Mucosa of descending colon (tissue), 3 donors: ENCODE results near the gene MAGEB10. TPM values are rescaled to one million over a fixed set of nuclear protein-coding genes. Genes with fewer than 3 reads are reported as not detected.

ENCODE experiments used
- ATAC-seq: fragments of 200-7000 bp; cut with Tn5 transposase; one replicate; pipeline ENCODE4 v1.9.1; 2020; ENCODE audit warnings: mild to moderate bottlenecking, moderate library complexity
- DNase-seq, 3 donors: peaks; one replicate each; pipeline ENCODE4 v3.0.0-alpha.2; 2020
- H3K36me3 ChIP-seq: fragments of 200-600 bp; one replicate; pipeline ENCODE4 v1.8.0; 2021; ENCODE audit warnings: low read depth, mild to moderate bottlenecking
- H3K4me1 ChIP-seq: fragments of 200-600 bp; one replicate; pipeline ENCODE4 v1.8.0; 2021; ENCODE audit warnings: low read depth, mild to moderate bottlenecking
- H3K4me3 ChIP-seq: fragments of 200-600 bp; one replicate; pipeline ENCODE4 v1.8.0; 2021; ENCODE audit warnings: mild to moderate bottlenecking
- H3K9me3 ChIP-seq: fragments of 200-600 bp; one replicate; pipeline ENCODE4 v1.8.0; 2021; ENCODE audit warnings: mild to moderate bottlenecking
- CTCF ChIP-seq: fragments of 200-600 bp; IDR thresholded peaks from one replicate; pipeline ENCODE4 v1.8.0; 2022; ENCODE audit warnings: antibody characterized with exemption, mild to moderate bottlenecking
- intact Hi-C, 2 donors: fragments of 100-400 bp; cut with DNase I in 1 of 2; cut with micrococcal nuclease in 1 of 2; formaldehyde crosslinking; loops; one replicate each; pipeline versions ENCODE4 v1.11.0 to v1.11.1; 2022; cut with DNase I, micrococcal nuclease
- long read RNA-seq, 2 donors: library from polyadenylated mRNA; unstranded; transcript quantifications; one replicate each; pipeline ENCODE4 v2.0.0, GENCODE V29; 2019 to 2021
- total RNA-seq, 3 donors: library from RNA; stranded (reverse); fragmentation: NEBNext Ultra II Directional in 2 of 3; extraction: Animal tissue kit (Norgen Biotek cat#: 25700) in 2 of 3; gene quantifications; one replicate each; pipeline versions ENCODE4 v1.2.1 to v1.2.4, GENCODE V29; 2021 to 2023
- donor health status: DM: no; HTN: no; CAD: no; lungs with moderate emphysema.
- donor health status: DM: no; HTN: no; CAD: no.
- donor health status: DM: no; HTN: yes; CAD: no.

Gene MAGEB10
- total RNA-seq, result not detected
- long read RNA-seq, donor 1, result 0 reads
- long read RNA-seq, donor 2, result 0 reads

GRCh38 chrX:27807690-27808089 lies at the start of gene MAGEB10:
Gene MAGEB10, plus strand, starts transcription at chrX:27807990. Its CDS starts 13,317 bp downstream, at chrX:27821307.
- Histone ChIP-seq H3K4me1 (no peaks in the 10 kb centered on the region), H3K36me3 (no peaks in the 10 kb centered on the region), H3K9me3 (no peaks in the 10 kb centered on the region), H3K4me3 (no peak within 1 kb of the TSS)
- TF ChIP-seq CTCF, result no peak
- intact Hi-C loops, result no loop called here
- DNase-seq (no peak), ATAC-seq (no peak)

GRCh38 chrX:27765718-27766117 lies 42.1 kb upstream of the MAGEB10 start:
- Histone ChIP-seq H3K4me1 (no peaks in the 10 kb centered on the region), H3K9me3 (no peaks in the 10 kb centered on the region), H3K36me3 (no peaks in the 10 kb centered on the region), H3K4me3 (no peak overlapping the region)
- no peak for TF ChIP-seq CTCF
- intact Hi-C loops, result no loop called here
- DNase-seq (no peak), ATAC-seq (no peak)

GRCh38 chrX:27767387-27767786 lies 40.4 kb upstream of the MAGEB10 start:
- Histone ChIP-seq H3K9me3 (no peaks in the 10 kb centered on the region), H3K36me3 (no peaks in the 10 kb centered on the region), H3K4me3 (no peak overlapping the region), H3K4me1 (no peaks in the 10 kb centered on the region)
- ATAC-seq (no peak), DNase-seq (no peak)
- TF ChIP-seq CTCF, result no peak
- intact Hi-C loops, result no loop called here

GRCh38 chrX:27775984-27776383 lies 31.8 kb upstream of the MAGEB10 start:
- Histone ChIP-seq H3K4me1 (no peaks in the 10 kb centered on the region), H3K36me3 (no peaks in the 10 kb centered on the region), H3K4me3 (no peak overlapping the region), H3K9me3 (no peaks in the 10 kb centered on the region)
- DNase-seq (no peak), ATAC-seq (no peak)
- no peak for TF ChIP-seq CTCF
- intact Hi-C loops, result no loop called here

- intact Hi-C loops, result no loop called here
- ATAC-seq (no peak), DNase-seq (no peak)
- no peaks in the 10 kb centered on the region for H3K36me3 ChIP-seq
- H3K4me1 ChIP-seq, result no peaks in the 10 kb centered on the region
- no peaks in the 10 kb centered on the region for H3K9me3 ChIP-seq
- no peak overlapping the region for H3K4me3 ChIP-seq
- no peak for TF ChIP-seq CTCF
Measured at GRCh38 chrX:27796640-27797257, 11.0 kb upstream of the MAGEB10 start.

- ATAC-seq (no peak), DNase-seq (no peak)
- intact Hi-C loops, result no loop called here
- TF ChIP-seq CTCF, result no peak
- Histone ChIP-seq H3K4me3 (no peak overlapping the region), H3K4me1 (no peaks in the 10 kb centered on the region), H3K9me3 (no peaks in the 10 kb centered on the region), H3K36me3 (no peaks in the 10 kb centered on the region)
Measured at GRCh38 chrX:27797575-27797974, 10.2 kb upstream of the MAGEB10 start.
